GM12878 (cell line): ENCODE measurements around the gene FALEC. TPM values are rescaled to one million over a fixed set of nuclear protein-coding genes. Genes with fewer than 3 reads are reported as not detected.

Source experiments
- ATAC-seq: fragments of 200-7000 bp; cut with Tn5 transposase; 3 replicates; pipeline ENCODE4 v1.9.1; 2020; ENCODE audit warnings: mild to moderate bottlenecking, moderate library complexity
- BruUV-seq: library from RNA; stranded (reverse); fragments of 400-500 nt; replicated peaks from 2 replicates; lab custom pipeline; 2021; lab: Mats Ljungman, UMichigan
- CTCF ChIA-PET: fragments of 300-600 bp; sonication (Branson Sonifier 250); formaldehyde crosslinking; extraction: SDS; loops from one replicate; lab custom pipeline; 2021; ENCODE audit warnings: inconsistent platforms; lab: Yijun Ruan, JAX
- POLR2A ChIA-PET: fragments of 350-600 bp; formaldehyde crosslinking; extraction: SDS; loops from one replicate; lab custom pipeline; 2021; ENCODE audit warnings: inconsistent platforms; lab: Charles Lee
- RAD21 ChIA-PET: fragments of 300-600 bp; sonication (Branson Sonifier 250); formaldehyde crosslinking; loops from one replicate; lab custom pipeline; 2023; ENCODE audit warnings: antibody characterized with exemption; ENCODE audit not compliant: unreplicated experiment; lab: Charles Lee
- SMC1A ChIA-PET: fragments of 300-600 bp; sonication (Branson Sonifier 250); formaldehyde crosslinking; loops from one replicate; lab custom pipeline; 2023; ENCODE audit not compliant: unreplicated experiment, uncharacterized antibody; lab: Charles Lee
- DNase-seq: peaks from one replicate; pipeline ENCODE4 v3.0.0-alpha.2; 2011; ENCODE audit warnings: low read depth, low spot score
- FAIRE-seq: peaks from 3 replicates; lab custom pipeline; 2011; peaks lifted over from hg19 to GRCh38; lab: Jason Lieb, UNC
- H2AFZ ChIP-seq: 2 replicates; pipeline ENCODE4 v1.6.0; 2011; ENCODE audit warnings: low read depth, low read length, control low read depth; ENCODE audit not compliant: control insufficient read depth
- H3K27ac ChIP-seq: 2 replicates; pipeline ENCODE4 v1.5.1; 2011; ENCODE audit warnings: control low read depth; ENCODE audit not compliant: control insufficient read depth, insufficient read depth
- H3K27me3 ChIP-seq, 2 experiments: replicated peaks in 1 of 2; 2 replicates each; pipeline versions ENCODE4 v1.6.0 to v1.6.1; 2011; ENCODE audit warnings: low read length in 1 of 2; ENCODE audit not compliant: control insufficient read depth in 2 of 2, insufficient read depth in 2 of 2
- H3K36me3 ChIP-seq, 2 experiments: 2 replicates each; pipeline ENCODE4 v1.5.1; 2011; ENCODE audit warnings: low read length in 1 of 2; ENCODE audit not compliant: control insufficient read depth in 2 of 2, insufficient read depth in 2 of 2
- H3K4me1 ChIP-seq: 2 replicates; pipeline ENCODE4 v1.6.1; 2011; ENCODE audit warnings: mild to moderate bottlenecking, low read length, moderate library complexity, mixed read lengths; ENCODE audit not compliant: control insufficient read depth, insufficient read depth
- H3K4me2 ChIP-seq: 2 replicates; pipeline ENCODE4 v1.6.0; 2011; ENCODE audit warnings: control low read depth; ENCODE audit not compliant: control insufficient read depth, insufficient read depth
- H3K4me3 ChIP-seq: fragments of 200-600 bp; sonication (generic); 2 replicates; pipeline ENCODE4 v1.5.1; 2016
- H3K79me2 ChIP-seq: 2 replicates; pipeline ENCODE4 v1.6.0; 2011; ENCODE audit warnings: low read length; ENCODE audit not compliant: control insufficient read depth, insufficient read depth
- H3K9ac ChIP-seq: 2 replicates; pipeline ENCODE4 v1.8.0; 2011; ENCODE audit warnings: low read length, control low read depth, mixed read lengths; ENCODE audit not compliant: control insufficient read depth, insufficient read depth
- H3K9me3 ChIP-seq: replicated peaks from 3 replicates; pipeline ENCODE4 v1.5.1; 2011; ENCODE audit warnings: mild to moderate bottlenecking, low read length; ENCODE audit not compliant: control insufficient read depth, insufficient read depth
- H4K20me1 ChIP-seq: 2 replicates; pipeline ENCODE4 v1.6.0; 2011; ENCODE audit not compliant: control insufficient read depth, insufficient read depth
- EP300 ChIP-seq, 2 experiments: fragments of 150-350 bp in 1 of 2; IDR thresholded peaks; 2 replicates each; pipeline ENCODE4 v1.6.1; 2011 to 2012; ENCODE audit warnings: low read depth in 2 of 2, low read length in 2 of 2, borderline replicate concordance in 1 of 2, improper control_type of control experiment in 1 of 2, inconsistent platforms in 1 of 2; ENCODE audit not compliant: control insufficient read depth in 1 of 2
- FOXK2 ChIP-seq: fragments of 450-650 bp; IDR thresholded peaks from 2 replicates; pipeline ENCODE4 v1.6.1; 2017; ENCODE audit warnings: mild to moderate bottlenecking, moderate library complexity
- HCFC1 ChIP-seq: fragments of 150-350 bp; IDR thresholded peaks from 2 replicates; pipeline ENCODE4 v1.6.1; 2014; ENCODE audit warnings: low read length
- IKZF1 ChIP-seq: fragments of 450-650 bp; conservative IDR thresholded peaks from 2 replicates; pipeline ENCODE4 v1.6.1; 2017; ENCODE audit warnings: antibody characterized with exemption, mild to moderate bottlenecking
- KAT2A ChIP-seq: conservative IDR thresholded peaks from 2 replicates; pipeline ENCODE4 v1.6.1; 2011; ENCODE audit warnings: low read depth, low read length; ENCODE audit not compliant: control insufficient read depth
- MLLT1 ChIP-seq: fragments of 450-650 bp; IDR thresholded peaks from 2 replicates; pipeline ENCODE4 v1.6.1; 2016; ENCODE audit warnings: mild to moderate bottlenecking
- MXI1 ChIP-seq: fragments of 150-350 bp; IDR thresholded peaks from 2 replicates; pipeline ENCODE4 v1.6.1; 2011; ENCODE audit warnings: low read depth, mild to moderate bottlenecking, inconsistent platforms, low read length, improper control_type of control experiment
- PBX3 ChIP-seq: IDR thresholded peaks from 2 replicates; pipeline ENCODE4 v1.6.1; 2011; ENCODE audit warnings: mild to moderate bottlenecking, low read depth, low read length, moderate library complexity; ENCODE audit not compliant: insufficient replicate concordance
- POLR2A ChIP-seq: IDR thresholded peaks from 2 replicates; pipeline ENCODE4 v1.6.1; 2011; ENCODE audit warnings: low read depth, mild to moderate bottlenecking, low read length
- POLR2AphosphoS5 ChIP-seq: IDR thresholded peaks from 2 replicates; pipeline ENCODE4 v1.6.1; 2011; ENCODE audit warnings: mild to moderate bottlenecking, low read length, inconsistent platforms
- RAD21 ChIP-seq: IDR thresholded peaks from 2 replicates; pipeline ENCODE4 v1.6.1; 2011; ENCODE audit warnings: mild to moderate bottlenecking, low read depth, low read length, moderate library complexity; ENCODE audit not compliant: insufficient read depth
- RUNX3 ChIP-seq: IDR thresholded peaks from 2 replicates; pipeline ENCODE4 v1.6.1; 2012; ENCODE audit warnings: low read length, inconsistent platforms
- SIN3A ChIP-seq: IDR thresholded peaks from 2 replicates; pipeline ENCODE4 v1.6.1; 2012; ENCODE audit warnings: low read depth, low read length, improper control_type of control experiment
- SMAD1 ChIP-seq: fragments of 450-650 bp; IDR thresholded peaks from 2 replicates; pipeline ENCODE4 v1.6.1; 2018; ENCODE audit warnings: mild to moderate bottlenecking, low read depth; ENCODE audit not compliant: partially characterized antibody
- SREBF2 ChIP-seq: IDR thresholded peaks from 2 replicates; pipeline ENCODE4 v1.6.1; 2012; ENCODE audit warnings: mild to moderate bottlenecking, low read length
- USF1 ChIP-seq: IDR thresholded peaks from 2 replicates; pipeline ENCODE4 v1.6.1; 2011; ENCODE audit warnings: borderline replicate concordance, low read depth, mild to moderate bottlenecking, moderate library complexity, mixed read lengths, low read length; ENCODE audit not compliant: insufficient read depth; ENCODE audit errors: extremely low read length
- ZBTB11 ChIP-seq: fragments of 450-650 bp; formaldehyde crosslinking; IDR thresholded peaks from 2 replicates; pipeline ENCODE4 v1.5.0; 2022; ENCODE audit warnings: mild to moderate bottlenecking, missing genetic modification characterization
- WGBS: methylation state at CpG from one replicate; pipeline ENCODE4 v1.1.6; 2016; ENCODE audit warnings: low lambda C conversion rate; ENCODE audit not compliant: insufficient replicate concordance, insufficient coverage; ENCODE audit errors: missing lambda C conversion rate; 5-methylcytosine and 5-hydroxymethylcytosine counted together
- in situ Hi-C: fragments of 300-500 bp; cut with MboI; formaldehyde crosslinking; loops from 9 replicates; pipeline ENCODE4 v1.14.3; 2018; ENCODE audit warnings: mixed read lengths
- intact Hi-C: fragments of 100-400 bp; cut with micrococcal nuclease; formaldehyde crosslinking; loops from one replicate; pipeline ENCODE4 v1.14.2; 2022; ENCODE audit not compliant: unreplicated experiment
- polyA plus RNA-seq, 11 experiments: library from polyadenylated mRNA; depleted of rRNA in 4 of 11; unstranded in 6 of 11; stranded (reverse) in 5 of 11; fragments of >200 nt; fragmentation: Nextera tagmentation in 4 of 11; fragmentation: Illumina TruSeq in 1 of 11; extraction: Ambion mirVana in 4 of 11; extraction: Trizol in 1 of 11; gene quantifications; 1 replicate in 1 of 11; 2 replicates in 10 of 11; pipeline versions ENCODE4 v1.2.1 to v1.2.3, GENCODE V29; 2011 to 2016; ENCODE audit warnings: inconsistent platforms in 2 of 11, missing spikeins in 2 of 11, low read depth in 1 of 11
- total RNA-seq, 4 experiments: library from RNA; depleted of rRNA in 3 of 4; stranded (reverse); fragments of >200 nt in 3 of 4; fragmentation: Illumina TruSeq in 1 of 4; extraction: Trizol in 1 of 4; gene quantifications; 2 replicates each; pipeline versions ENCODE4 v1.2.1 to v1.2.3, GENCODE V29; 2013 to 2021

Gene FALEC
- total and polyA plus RNA-seq, 10 of the 15 experiments (the other 5 are each of a cell fraction or from before 2014, with no cell fraction given), result 0.21 to 0.71 (median 0.32) TPM; not detected in 3

GRCh38 chr1:150555971-150556865 is 40.7 kb downstream of the FALEC start:
- H3K4me1 ChIP-seq, result peaks cover 7% of the 10 kb centered on the region; the same call in 1 of the 2 replicates
- no peak for DNase-seq
- ChIA-PET POLR2A (no interaction called here), CTCF (interaction anchor here (0.6 kb wide), 1 partner anchor 422 kb away, joined by 3 read pairs; no protein-coding TSS in a partner anchor), RAD21 (no interaction called here), SMC1A (no interaction called here)
- in situ Hi-C loops (no loop called here), intact Hi-C loops (no loop called here)
- H3K36me3 ChIP-seq, result no peaks in the 10 kb centered on the region
- no peak overlapping the region for H3K4me3 ChIP-seq
- WGBS, result 68% methylated on average over 26 of the region's 26 CpGs
- no peaks in the 10 kb centered on the region for H4K20me1 ChIP-seq
- no peaks in the 10 kb centered on the region for H3K9me3 ChIP-seq
- H3K4me2 ChIP-seq, result no peak overlapping the region
- no peak overlapping the region for H3K27ac ChIP-seq
- no peak overlapping the region for H3K9ac ChIP-seq
- no TSS peak for BruUV-seq
- FAIRE-seq, result no peak
- no peaks in the 10 kb centered on the region; a peak in 1 of 4 replicates for H3K27me3 ChIP-seq
- ATAC-seq, result no peak
- H3K79me2 ChIP-seq, result peaks cover 5% of the 10 kb centered on the region
- H2AFZ ChIP-seq, result no peak overlapping the region
- no peak for TF ChIP-seq ZBTB11
- no peak for TF ChIP-seq POLR2AphosphoS5
- TF ChIP-seq USF1, result no peak
- TF ChIP-seq SREBF2, result no peak
- no peak for TF ChIP-seq SIN3A
- TF ChIP-seq KAT2A, result no peak
- no peak for TF ChIP-seq HCFC1
- no peak for TF ChIP-seq SMAD1
- no peak for TF ChIP-seq IKZF1
- no peak for TF ChIP-seq MXI1
- TF ChIP-seq EP300 (IDR thresholded peaks at IDR 0.05; ENCODE audit: borderline replicate concordance in 1 of 2, control insufficient read depth in 1 of 2, low read depth in 2 of 2, low read length in 2 of 2), result no peak
- no peak for TF ChIP-seq PBX3
- no peak for TF ChIP-seq MLLT1
- TF ChIP-seq POLR2A, result no peak; the same call in 1 of the 2 replicates
- TF ChIP-seq RUNX3, result no peak
- no peak for TF ChIP-seq RAD21
- TF ChIP-seq FOXK2, result no peak
